DOHH2 (cell line): ENCODE results near the gene RIPOR3.
"Not testable (repeated sequence)": the region's sequence is repeated elsewhere in the genome, so short reads cannot be mapped to it uniquely, and the experiment has no call there.

Source experiments
- H3F3A ChIP-seq: fragments of 200-600 bp; sonication (generic), shearing (Covaris generic); 2 replicates; pipeline ENCODE4 v1.6.0; 2016; ENCODE audit warnings: antibody characterized with exemption, mild to moderate bottlenecking; ENCODE audit not compliant: control insufficient read depth, insufficient read depth
- H3K27ac ChIP-seq: fragments of 200-600 bp; sonication (generic); 2 replicates; pipeline ENCODE4 v1.5.1; 2014; ENCODE audit warnings: low read depth, mild to moderate bottlenecking, low read length, moderate library complexity
- H3K27me3 ChIP-seq: fragments of 200-600 bp; sonication (generic); 2 replicates; pipeline ENCODE4 v1.6.1; 2014; ENCODE audit warnings: mild to moderate bottlenecking, low read length, mixed read lengths; ENCODE audit not compliant: control insufficient read depth
- H3K36me3 ChIP-seq: fragments of 200-600 bp; sonication (generic); 2 replicates; pipeline ENCODE4 v1.6.1; 2014; ENCODE audit warnings: mild to moderate bottlenecking, low read length, moderate library complexity, mixed read lengths; ENCODE audit not compliant: control insufficient read depth
- H3K4me1 ChIP-seq: fragments of 200-600 bp; sonication (generic); 2 replicates; pipeline ENCODE4 v1.6.1; 2014; ENCODE audit warnings: mild to moderate bottlenecking, low read length, mixed read lengths; ENCODE audit not compliant: control insufficient read depth
- H3K4me2 ChIP-seq: fragments of 200-600 bp; sonication (generic); 2 replicates; pipeline ENCODE4 v1.6.0; 2014; ENCODE audit warnings: mild to moderate bottlenecking, low read length, moderate library complexity
- H3K4me3 ChIP-seq: fragments of 200-600 bp; sonication (generic); 2 replicates; pipeline ENCODE4 v1.5.1; 2014; ENCODE audit warnings: mild to moderate bottlenecking, low read length, mixed read lengths
- H3K79me2 ChIP-seq: fragments of 200-600 bp; sonication (generic); 2 replicates; pipeline ENCODE4 v1.6.1; 2014; ENCODE audit warnings: mild to moderate bottlenecking, low read length, mixed read lengths; ENCODE audit not compliant: control insufficient read depth
- H3K9me2 ChIP-seq: fragments of 200-600 bp; sonication (generic); replicated peaks from 2 replicates; pipeline ENCODE4 v1.6.1; 2014; ENCODE audit warnings: mild to moderate bottlenecking, low read length, mixed read lengths; ENCODE audit not compliant: control insufficient read depth
- H3K9me3 ChIP-seq: fragments of 200-600 bp; sonication (generic); 2 replicates; pipeline ENCODE4 v1.6.1; 2014; ENCODE audit warnings: antibody characterized with exemption, low read length, mixed read lengths; ENCODE audit not compliant: control insufficient read depth, insufficient read depth
- H4K20me1 ChIP-seq: fragments of 200-600 bp; sonication (generic); 2 replicates; pipeline ENCODE4 v1.6.0; 2014; ENCODE audit warnings: low read depth, mild to moderate bottlenecking, antibody characterized with exemption, low read length, moderate library complexity; ENCODE audit not compliant: control insufficient read depth, insufficient read depth
- EZH2phosphoT487 ChIP-seq: fragments of 200-600 bp; sonication (generic); IDR thresholded peaks from 2 replicates; pipeline ENCODE4 v1.6.1; 2017; ENCODE audit warnings: borderline replicate concordance, mild to moderate bottlenecking, antibody characterized with exemption, low read length, moderate library complexity, mixed read lengths
- TF ChIP-seq, protein P1 (sequence below): fragments of 200-600 bp; sonication (generic); IDR thresholded peaks from one replicate; pipeline ENCODE4 v1.5.1; 2014; ENCODE audit warnings: antibody characterized with exemption, mild to moderate bottlenecking, low read depth, low read length; ENCODE audit not compliant: poor library complexity, severe bottlenecking

RIPOR3 gene

GRCh38 chr20:50678169-50678898, 13.0 kb downstream of the RIPOR3 start:
- peaks cover 14% of the 10 kb centered on the region for H3K27me3 ChIP-seq
- no peak overlapping the region for H3K4me2 ChIP-seq
- H3K36me3 ChIP-seq, result no peaks in the 10 kb centered on the region
- no peak overlapping the region for H3K4me3 ChIP-seq
- TF ChIP-seq, protein P1, sequence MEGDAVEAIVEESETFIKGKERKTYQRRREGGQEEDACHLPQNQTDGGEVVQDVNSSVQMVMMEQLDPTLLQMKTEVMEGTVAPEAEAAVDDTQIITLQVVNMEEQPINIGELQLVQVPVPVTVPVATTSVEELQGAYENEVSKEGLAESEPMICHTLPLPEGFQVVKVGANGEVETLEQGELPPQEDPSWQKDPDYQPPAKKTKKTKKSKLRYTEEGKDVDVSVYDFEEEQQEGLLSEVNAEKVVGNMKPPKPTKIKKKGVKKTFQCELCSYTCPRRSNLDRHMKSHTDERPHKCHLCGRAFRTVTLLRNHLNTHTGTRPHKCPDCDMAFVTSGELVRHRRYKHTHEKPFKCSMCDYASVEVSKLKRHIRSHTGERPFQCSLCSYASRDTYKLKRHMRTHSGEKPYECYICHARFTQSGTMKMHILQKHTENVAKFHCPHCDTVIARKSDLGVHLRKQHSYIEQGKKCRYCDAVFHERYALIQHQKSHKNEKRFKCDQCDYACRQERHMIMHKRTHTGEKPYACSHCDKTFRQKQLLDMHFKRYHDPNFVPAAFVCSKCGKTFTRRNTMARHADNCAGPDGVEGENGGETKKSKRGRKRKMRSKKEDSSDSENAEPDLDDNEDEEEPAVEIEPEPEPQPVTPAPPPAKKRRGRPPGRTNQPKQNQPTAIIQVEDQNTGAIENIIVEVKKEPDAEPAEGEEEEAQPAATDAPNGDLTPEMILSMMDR, result no peak
- no peak for TF ChIP-seq EZH2phosphoT487
- H3K9me2 ChIP-seq, result no peaks in the 10 kb centered on the region
- H3K4me1 ChIP-seq, result no peaks in the 10 kb centered on the region
- H3K27ac ChIP-seq, result no peak overlapping the region
- no peaks in the 10 kb centered on the region for H4K20me1 ChIP-seq
- H3F3A ChIP-seq, result no peaks in the 10 kb centered on the region
- no peaks in the 10 kb centered on the region for H3K9me3 ChIP-seq
- no peaks in the 10 kb centered on the region for H3K79me2 ChIP-seq

DNA sequence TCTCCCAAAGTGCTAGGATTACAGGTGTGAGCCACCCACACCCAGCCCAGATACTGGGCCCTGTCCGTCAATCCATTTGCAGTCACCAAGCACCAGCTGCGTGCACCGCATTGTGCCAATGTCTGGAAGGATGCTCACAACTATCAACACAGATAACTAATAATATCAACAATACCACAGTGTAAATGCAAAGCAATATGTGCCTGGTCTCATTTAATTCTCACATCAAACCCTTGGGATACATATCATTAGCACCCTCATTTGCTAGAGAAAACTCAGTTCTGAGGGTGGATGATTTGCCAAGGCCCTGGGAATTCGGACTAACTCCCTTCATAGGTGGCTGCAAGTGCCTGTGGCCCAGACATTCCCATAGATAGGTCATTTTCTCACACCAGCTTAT, 14.5 kb downstream of the RIPOR3 start:
- Histone ChIP-seq H3K9me2 (no peaks in the 10 kb centered on the region), H3K27ac (no peak overlapping the region), H3K4me3 (no peak overlapping the region), H3K4me2 (no peak overlapping the region), H3K27me3 (peaks cover 14% of the 10 kb centered on the region), H3K79me2 (no peaks in the 10 kb centered on the region), H4K20me1 (no peaks in the 10 kb centered on the region), H3K36me3 (no peaks in the 10 kb centered on the region), H3K9me3 (no peaks in the 10 kb centered on the region), H3F3A (no peaks in the 10 kb centered on the region), H3K4me1 (no peaks in the 10 kb centered on the region)
- TF ChIP-seq, protein P1, result no peak
- TF ChIP-seq EZH2phosphoT487, result no peak

- H3K79me2 ChIP-seq, H3K27ac ChIP-seq, H3K4me2 ChIP-seq, H3K9me3 ChIP-seq, H3F3A ChIP-seq, H3K4me1 ChIP-seq, H4K20me1 ChIP-seq, H3K36me3 ChIP-seq, H3K4me3 ChIP-seq, H3K9me2 ChIP-seq: not testable (repeated sequence)
- H3K27me3 ChIP-seq, result peaks cover 14% of the 10 kb centered on the region
Observed at GRCh38 chr20:50676377-50676731, 15.0 kb downstream of the RIPOR3 start.

- TF ChIP-seq, protein P1, result no peak
- TF ChIP-seq EZH2phosphoT487, result no peak
- Histone ChIP-seq H4K20me1 (no peaks in the 10 kb centered on the region), H3K79me2 (no peaks in the 10 kb centered on the region), H3K36me3 (no peaks in the 10 kb centered on the region), H3K27me3 (peaks cover 14% of the 10 kb centered on the region), H3F3A (no peaks in the 10 kb centered on the region), H3K9me2 (no peaks in the 10 kb centered on the region), H3K4me2 (no peak overlapping the region), H3K27ac (no peak overlapping the region), H3K4me1 (no peaks in the 10 kb centered on the region), H3K4me3 (no peak overlapping the region), H3K9me3 (no peaks in the 10 kb centered on the region)
Observed at GRCh38 chr20:50675671-50676376, 15.5 kb downstream of the RIPOR3 start.
